ENCODE measurements around the gene ZNF417. TPM values are rescaled to one million over a fixed set of nuclear protein-coding genes. Genes with fewer than 3 reads are reported as not detected.

The ZNF417 gene
- total and polyA plus RNA-seq, 11 donors: 3.8 to 15.6 (median 8.9) TPM

DNA sequence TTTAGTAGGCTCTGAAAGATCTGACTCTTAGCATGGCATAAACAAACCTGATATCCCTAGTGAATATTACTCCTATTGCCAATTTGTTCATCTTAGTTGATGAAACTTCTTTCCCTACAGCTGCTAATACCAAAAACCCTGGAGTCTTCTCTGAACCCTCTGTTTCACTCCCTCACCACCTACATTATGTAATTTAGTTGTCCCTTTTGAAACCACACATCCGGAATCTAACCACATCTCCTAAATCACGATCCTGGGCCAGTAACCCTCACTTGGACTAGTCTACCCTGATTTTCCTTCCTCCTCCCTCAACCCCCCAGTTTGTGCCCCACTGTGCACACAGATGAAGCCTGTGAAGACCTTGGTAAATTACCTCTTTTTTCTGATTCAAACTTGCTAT is 29.9 kb upstream of the ZNF417 start:
- H3K9me3 ChIP-seq: peaks cover 0 to 53% (median 16%) of the 10 kb centered on the region in 12 donors
- no peaks in the 10 kb centered on the region for H3K27me3 ChIP-seq
- ATAC-seq (no peak), DNase-seq (no peak)
- H3K36me3 ChIP-seq: peaks cover 0 to 30% (median 28%) of the 10 kb centered on the region in 9 donors
- peak overlapping the region in 3 of 12 donors; percentile 90 to 95 (median 93) for H3K27ac ChIP-seq
- intact Hi-C loops (cut with DNase I): loop anchor here in 2 of 10 donors (2.0 to 10.0 kb wide), 2 partner anchors 56 to 208 kb away; partner anchors contain the start of genes ZNF329 (in 1 of the 2) and ZNF606 (in 1 of the 2)
- TF ChIP-seq POLR2A (IDR thresholded peaks at IDR 0.05) (no peak), CTCF (IDR thresholded peaks at IDR 0.05) (no peak)
- WGBS, 4 donors: 53 to 66% (median 58%) methylated on average over 2 of the region's 2 CpGs
- H3K4me1 ChIP-seq: peaks cover 0 to 24% (median 12%) of the 10 kb centered on the region in 12 donors
- H3K4me3 ChIP-seq: peak overlapping the region in 11 of 12 donors; percentile 70 to 100 (median 97)

DNA sequence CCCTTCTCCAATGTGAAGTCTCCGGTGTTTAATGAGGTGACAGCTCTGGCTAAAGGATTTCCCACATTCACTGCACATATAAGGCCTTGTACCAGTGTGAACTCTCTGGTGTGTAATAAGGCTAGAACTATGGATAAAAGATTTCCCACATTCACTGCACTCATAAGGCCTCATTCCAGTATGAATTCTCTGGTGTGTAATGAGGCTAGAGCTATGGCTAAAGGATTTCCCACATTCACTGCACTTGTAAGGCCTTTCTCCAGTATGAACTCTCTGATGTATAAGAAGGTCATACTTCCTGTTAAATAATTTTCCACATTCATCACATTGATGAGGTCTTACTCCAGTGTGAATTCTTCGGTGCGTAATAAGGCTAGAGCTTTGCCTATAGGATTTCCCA is 25.2 kb upstream of the ZNF417 start:
- DNase-seq (no peak), ATAC-seq (no peak)
- Histone ChIP-seq H3K4me1 (peaks cover 0 to 17% (median 7%) of the 10 kb centered on the region in 12 donors), H3K27me3 (no peaks in the 10 kb centered on the region), H3K27ac (no peak overlapping the region), H3K36me3 (peaks cover 0 to 62% (median 38%) of the 10 kb centered on the region in 9 donors), H3K9me3 (peaks cover 0 to 94% (median 22%) of the 10 kb centered on the region in 12 donors), H3K4me3 (no peak overlapping the region)
- intact Hi-C loops (cut with DNase I): loop anchor here in 1 of 10 donors (10.0 kb wide), 1 partner anchor 213 kb away; the partner anchor contains the start of gene ZNF329
- WGBS, 4 donors: 94 to 99% (median 97%) methylated on average over 3 of the region's 3 CpGs
- no peak for TF ChIP-seq POLR2A (IDR thresholded peaks at IDR 0.05)
- no peak for TF ChIP-seq CTCF (IDR thresholded peaks at IDR 0.05)

- Histone ChIP-seq H3K9me3 (peaks cover 0 to 86% (median 9%) of the 10 kb centered on the region in 12 donors), H3K4me1 (peaks cover 0 to 19% (median 7%) of the 10 kb centered on the region in 12 donors), H3K27ac (no peak overlapping the region), H3K4me3 (peak overlapping the region in 4 of 12 donors; percentile 66 to 88 (median 80)), H3K36me3 (peaks cover 0 to 42% (median 10%) of the 10 kb centered on the region in 9 donors), H3K27me3 (no peaks in the 10 kb centered on the region)
- 86 to 89% (median 87%) methylated on average over 12 of the region's 12 CpGs for WGBS, 4 donors
- DNase-seq (no peak), ATAC-seq (no peak)
- intact Hi-C loops (cut with DNase I): no loop called here
- TF ChIP-seq CTCF (IDR thresholded peaks at IDR 0.05) (no peak), POLR2A (IDR thresholded peaks at IDR 0.05) (no peak)
Observed at GRCh38 chr19:57935731-57936130, 19.3 kb upstream of the ZNF417 start.

- Histone ChIP-seq H3K9me3 (peaks cover 0 to 87% (median 10%) of the 10 kb centered on the region in 12 donors), H3K4me3 (peak within 1 kb of the TSS; percentile 66 to 92 (median 83)), H3K27me3 (no peaks in the 10 kb centered on the region), H3K27ac (peak within 1 kb of the TSS; percentile 34 to 85 (median 73)), H3K4me1 (peaks cover 0 to 19% (median 7%) of the 10 kb centered on the region in 12 donors), H3K36me3 (peaks cover 0 to 41% (median 6%) of the 10 kb centered on the region in 9 donors)
- intact Hi-C loops (cut with DNase I): no loop called here
- ATAC-seq (peak; percentile 97 to 99 (median 98)), DNase-seq (peak in 4 of 5 donors; percentile 63 to 79 (median 72))
- TF ChIP-seq CTCF (IDR thresholded peaks at IDR 0.05): no peak
- no peak for TF ChIP-seq POLR2A (IDR thresholded peaks at IDR 0.05)
- 1 to 3% (median 2%) methylated on average over 39 to 54 of the region's 54 CpGs for whole genome bisulfite sequencing, 4 donors
Observed at GRCh38 chr19:57934820-57935665, 18.7 kb upstream of the ZNF417 start, which contains the start of gene ZNF418. ZNF418 (minus strand) TSS chr19:57935402; CDS start chr19:57933822, 1,580 bp downstream.
